ENCODE measurements around the gene SH2D2A.

Gene SH2D2A

GRCh38 chr1:156789621-156790318 lies 26.9 kb downstream of the SH2D2A start:
- TF ChIP-seq CTCF (conservative IDR thresholded peaks at IDR 0.05) = no peak
- no peak for TF ChIP-seq ZFX (IDR thresholded peaks at IDR 0.05)

GRCh38 chr1:156788136-156788535 lies 28.5 kb downstream of the SH2D2A start:
- no peak overlapping the region for H3K27ac ChIP-seq
- TF ChIP-seq CTCF (conservative IDR thresholded peaks at IDR 0.05) (no peak), ZFX (IDR thresholded peaks at IDR 0.05) (no peak)

More at GRCh38 chr1:156789621-156790318, 26.9 kb downstream of the SH2D2A start:
- no peak overlapping the region for H3K27ac ChIP-seq

GRCh38 chr1:156786640-156787039 lies 30.0 kb downstream of the SH2D2A start:
- no peak overlapping the region for H3K27ac ChIP-seq
- TF ChIP-seq ZFX (IDR thresholded peaks at IDR 0.05) = no peak
- no peak for TF ChIP-seq CTCF (conservative IDR thresholded peaks at IDR 0.05)

GRCh38 chr1:156785458-156785857 lies 31.2 kb downstream of the SH2D2A start:
- TF ChIP-seq CTCF (conservative IDR thresholded peaks at IDR 0.05) (no peak), ZFX (IDR thresholded peaks at IDR 0.05) (no peak)
- H3K27ac ChIP-seq = no peak overlapping the region

GRCh38 chr1:156781585-156782186 lies 35.0 kb downstream of the SH2D2A start:
- H3K27ac ChIP-seq = no peak overlapping the region
- TF ChIP-seq ZFX (IDR thresholded peaks at IDR 0.05) = no peak
- TF ChIP-seq CTCF (conservative IDR thresholded peaks at IDR 0.05) = no peak

GRCh38 chr1:156777573-156777972 lies 39.1 kb downstream of the SH2D2A start:
- TF ChIP-seq CTCF (conservative IDR thresholded peaks at IDR 0.05) (no peak), ZFX (IDR thresholded peaks at IDR 0.05) (no peak)
- no peak overlapping the region for H3K27ac ChIP-seq

- no peak for TF ChIP-seq ZFX (IDR thresholded peaks at IDR 0.05)
- no peak overlapping the region for H3K27ac ChIP-seq
Observed at GRCh38 chr1:156776942-156777341, 39.7 kb downstream of the SH2D2A start.

GRCh38 chr1:156775799-156776198 lies 40.8 kb downstream of the SH2D2A start:
- TF ChIP-seq ZFX (IDR thresholded peaks at IDR 0.05) (no peak), CTCF (conservative IDR thresholded peaks at IDR 0.05) (no peak)
- no peak overlapping the region for H3K27ac ChIP-seq
